ENCODE data around the gene XBP1. TPM values are rescaled to one million over a fixed set of nuclear protein-coding genes. Genes with fewer than 3 reads are reported as not detected.
A peak's percentile ranks its signal among the peaks of the same experiment; 100 is the strongest.

The XBP1 gene
- total and polyA plus RNA-seq, 2 of the 13 experiments (the other 11 are each of a cell fraction or from before 2014, with no cell fraction given), result 416 to 427 TPM

DNA sequence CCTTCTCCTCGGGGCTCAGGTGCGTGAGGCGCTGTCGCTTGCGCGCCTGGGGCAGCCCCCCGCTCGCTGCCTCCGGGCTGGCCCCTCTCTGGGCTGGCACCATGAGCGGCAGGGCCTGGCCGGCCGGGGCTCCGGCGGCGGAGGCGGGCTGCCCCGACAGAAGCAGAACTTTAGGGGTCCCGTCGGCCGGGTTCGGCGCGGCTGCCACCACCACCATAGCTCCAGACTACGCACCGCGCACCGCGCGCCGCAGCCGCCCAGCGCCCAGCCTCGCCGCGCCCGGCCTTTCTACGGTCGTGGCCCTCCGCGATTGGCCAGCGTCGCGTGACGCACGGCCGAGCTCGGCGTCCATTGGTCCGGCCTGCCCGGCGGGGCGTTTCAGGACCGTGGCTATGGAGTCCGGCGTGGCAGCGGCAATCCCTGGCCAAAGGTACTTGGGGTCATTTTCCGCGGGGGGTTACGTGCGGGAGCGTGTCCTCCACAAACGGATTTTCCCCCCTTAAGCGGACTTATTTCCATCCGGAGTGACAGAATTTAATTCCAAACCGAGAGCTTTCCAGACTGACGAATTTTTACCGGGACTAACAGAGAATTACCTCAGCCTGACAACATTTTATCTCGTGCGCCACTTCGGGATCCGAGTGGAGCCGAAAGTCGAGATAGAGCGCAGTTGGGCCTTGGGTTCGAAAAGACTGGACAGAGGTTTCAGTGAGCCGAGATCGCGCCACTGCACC lies at the start of gene XBP1 (continued):
- TF ChIP-seq THAP7 (CRISPR knock-in tag; IDR thresholded peaks at IDR 0.05) (no peak), SKI (IDR thresholded peaks at IDR 0.05; ENCODE audit: partially characterized antibody) (peak; percentile 56), ZNF383 (CRISPR knock-in tag; IDR thresholded peaks at IDR 0.05; ENCODE audit: borderline replicate concordance) (no peak), MEIS2 (CRISPR knock-in tag; IDR thresholded peaks at IDR 0.05) (no peak; the same call in 1 of the 2 replicates), ZNF337 (CRISPR knock-in tag; IDR thresholded peaks at IDR 0.05; ENCODE audit: borderline replicate concordance, low read depth) (no peak), ATF7-NPFF (CRISPR knock-in tag; IDR thresholded peaks at IDR 0.05; ENCODE audit: low read depth) (peak; percentile 83; the same call in 1 of the 2 replicates), MAFF (IDR thresholded peaks at IDR 0.05; ENCODE audit: low read depth, low read length) (no peak), ZNF136 (CRISPR knock-in tag; IDR thresholded peaks at IDR 0.05; ENCODE audit: low read depth) (no peak), ZNF75D (CRISPR knock-in tag; IDR thresholded peaks at IDR 0.05; ENCODE audit: borderline replicate concordance) (no peak), ARNT2 (CRISPR knock-in tag; IDR thresholded peaks at IDR 0.05; ENCODE audit: low read depth) (peak; percentile 91), ZNF543 (CRISPR knock-in tag; IDR thresholded peaks at IDR 0.05) (no peak), MIER3 (CRISPR knock-in tag; IDR thresholded peaks at IDR 0.05; ENCODE audit: borderline replicate concordance) (no peak), ZNF724P (CRISPR knock-in tag; IDR thresholded peaks at IDR 0.05; ENCODE audit: borderline replicate concordance) (peak; percentile 59; the same call in 1 of the 2 replicates), SNAPC5 (CRISPR knock-in tag; IDR thresholded peaks at IDR 0.05; ENCODE audit: borderline replicate concordance) (no peak), ZNF503 (CRISPR knock-in tag; IDR thresholded peaks at IDR 0.05) (no peak), SP2 (CRISPR knock-in tag; IDR thresholded peaks at IDR 0.05) (peak; percentile 89), FOXC1 (CRISPR knock-in tag; IDR thresholded peaks at IDR 0.05; ENCODE audit: borderline replicate concordance) (peak; percentile 56), ZNF33A (CRISPR knock-in tag; IDR thresholded peaks at IDR 0.05; ENCODE audit: borderline replicate concordance) (no peak), ZNF629 (CRISPR knock-in tag; conservative IDR thresholded peaks at IDR 0.05) (no peak; the same call in 1 of the 2 replicates)
- TF ChIP-seq, protein P1, sequence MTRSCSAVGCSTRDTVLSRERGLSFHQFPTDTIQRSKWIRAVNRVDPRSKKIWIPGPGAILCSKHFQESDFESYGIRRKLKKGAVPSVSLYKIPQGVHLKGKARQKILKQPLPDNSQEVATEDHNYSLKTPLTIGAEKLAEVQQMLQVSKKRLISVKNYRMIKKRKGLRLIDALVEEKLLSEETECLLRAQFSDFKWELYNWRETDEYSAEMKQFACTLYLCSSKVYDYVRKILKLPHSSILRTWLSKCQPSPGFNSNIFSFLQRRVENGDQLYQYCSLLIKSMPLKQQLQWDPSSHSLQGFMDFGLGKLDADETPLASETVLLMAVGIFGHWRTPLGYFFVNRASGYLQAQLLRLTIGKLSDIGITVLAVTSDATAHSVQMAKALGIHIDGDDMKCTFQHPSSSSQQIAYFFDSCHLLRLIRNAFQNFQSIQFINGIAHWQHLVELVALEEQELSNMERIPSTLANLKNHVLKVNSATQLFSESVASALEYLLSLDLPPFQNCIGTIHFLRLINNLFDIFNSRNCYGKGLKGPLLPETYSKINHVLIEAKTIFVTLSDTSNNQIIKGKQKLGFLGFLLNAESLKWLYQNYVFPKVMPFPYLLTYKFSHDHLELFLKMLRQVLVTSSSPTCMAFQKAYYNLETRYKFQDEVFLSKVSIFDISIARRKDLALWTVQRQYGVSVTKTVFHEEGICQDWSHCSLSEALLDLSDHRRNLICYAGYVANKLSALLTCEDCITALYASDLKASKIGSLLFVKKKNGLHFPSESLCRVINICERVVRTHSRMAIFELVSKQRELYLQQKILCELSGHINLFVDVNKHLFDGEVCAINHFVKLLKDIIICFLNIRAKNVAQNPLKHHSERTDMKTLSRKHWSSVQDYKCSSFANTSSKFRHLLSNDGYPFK (CRISPR knock-in tag; IDR thresholded peaks at IDR 0.05; ENCODE audit: borderline replicate concordance), result no peak
- TF ChIP-seq, protein P2, sequence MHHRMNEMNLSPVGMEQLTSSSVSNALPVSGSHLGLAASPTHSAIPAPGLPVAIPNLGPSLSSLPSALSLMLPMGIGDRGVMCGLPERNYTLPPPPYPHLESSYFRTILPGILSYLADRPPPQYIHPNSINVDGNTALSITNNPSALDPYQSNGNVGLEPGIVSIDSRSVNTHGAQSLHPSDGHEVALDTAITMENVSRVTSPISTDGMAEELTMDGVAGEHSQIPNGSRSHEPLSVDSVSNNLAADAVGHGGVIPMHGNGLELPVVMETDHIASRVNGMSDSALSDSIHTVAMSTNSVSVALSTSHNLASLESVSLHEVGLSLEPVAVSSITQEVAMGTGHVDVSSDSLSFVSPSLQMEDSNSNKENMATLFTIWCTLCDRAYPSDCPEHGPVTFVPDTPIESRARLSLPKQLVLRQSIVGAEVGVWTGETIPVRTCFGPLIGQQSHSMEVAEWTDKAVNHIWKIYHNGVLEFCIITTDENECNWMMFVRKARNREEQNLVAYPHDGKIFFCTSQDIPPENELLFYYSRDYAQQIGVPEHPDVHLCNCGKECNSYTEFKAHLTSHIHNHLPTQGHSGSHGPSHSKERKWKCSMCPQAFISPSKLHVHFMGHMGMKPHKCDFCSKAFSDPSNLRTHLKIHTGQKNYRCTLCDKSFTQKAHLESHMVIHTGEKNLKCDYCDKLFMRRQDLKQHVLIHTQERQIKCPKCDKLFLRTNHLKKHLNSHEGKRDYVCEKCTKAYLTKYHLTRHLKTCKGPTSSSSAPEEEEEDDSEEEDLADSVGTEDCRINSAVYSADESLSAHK (CRISPR knock-in tag; IDR thresholded peaks at IDR 0.05; ENCODE audit: borderline replicate concordance), result no peak

All from HepG2 (cell line).